ENCODE measurements around the gene TOMM20. TPM values are rescaled to one million over a fixed set of nuclear protein-coding genes. Genes with fewer than 3 reads are reported as not detected.

The TOMM20 gene
- total RNA-seq, 1 experiment from 2014 or later, result 184 TPM

DNA sequence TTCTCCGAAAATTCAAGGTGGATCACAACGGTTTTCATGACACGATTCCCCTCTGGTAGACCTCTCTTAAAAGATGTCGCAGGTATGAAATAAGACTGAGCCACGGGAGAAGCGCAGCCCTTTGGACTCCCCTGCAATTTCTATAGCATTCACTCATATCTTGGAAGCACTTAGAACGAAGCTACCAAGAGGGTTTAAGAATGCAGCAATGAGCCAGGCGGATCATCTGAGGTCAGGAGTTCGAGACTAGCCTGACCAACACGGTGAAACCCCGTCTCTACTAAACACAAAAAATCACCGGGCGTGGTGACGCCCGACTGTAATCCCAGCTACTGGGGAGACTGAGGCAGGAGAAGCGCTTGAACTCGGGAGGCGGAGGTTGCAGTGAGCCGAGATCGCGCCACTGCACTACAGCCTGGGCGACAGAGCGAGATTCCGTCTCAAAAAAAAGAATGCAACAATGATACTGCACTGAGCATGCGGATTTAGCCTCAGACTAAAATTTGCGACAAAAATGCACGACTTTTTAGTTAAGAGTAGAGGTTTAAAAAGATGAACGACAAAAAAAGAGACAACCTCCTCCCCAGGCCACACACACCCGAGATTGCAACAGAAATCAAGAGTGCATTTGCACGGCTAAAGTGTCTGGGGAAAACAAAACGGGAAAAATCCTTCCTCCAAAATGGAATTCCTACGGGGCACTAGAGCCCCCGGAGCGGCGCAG is 743 bp downstream of the TOMM20 start:
- peaks cover 4 to 30% of the 10 kb centered on the region in 2 experiments; a peak in 3 of 4 replicates for H3K36me3 ChIP-seq (ENCODE audit: control insufficient read depth in 1 of 2, insufficient read depth in 2 of 2, low read length in 2 of 2)
- intact Hi-C loops (cut with micrococcal nuclease), result no loop called here
- no peak overlapping the region for H2AFZ ChIP-seq (ENCODE audit: low read depth, low read length, poor library complexity, severe bottlenecking)
- ChIA-PET CTCF (no interaction called here), RAD21 (ENCODE audit: low non-redundant PET in 1 of 2, low total read pairs in 2 of 2, uncharacterized antibody in 2 of 2, unreplicated experiment in 2 of 2) (no interaction called here), POLR2A (interaction anchor here (1.1 kb wide), 1 partner anchor 8 kb away, joined by 4 read pairs; no protein-coding TSS in a partner anchor)
- H3K4me3 ChIP-seq (replicated peaks in 1 of 2; ENCODE audit: low read depth in 1 of 2, low read length in 2 of 2), result peak overlapping the region; percentile 95 to 98
- no peaks in the 10 kb centered on the region for H3K9me3 ChIP-seq (ENCODE audit: control insufficient read depth in 1 of 2, insufficient read depth in 1 of 2, low read depth in 1 of 2, low read length in 2 of 2)
- H3K27me3 ChIP-seq (ENCODE audit: insufficient read depth, low read length), result no peaks in the 10 kb centered on the region
- H3K27ac ChIP-seq (ENCODE audit: low read depth, low read length), result peak overlapping the region; percentile 80
- TF ChIP-seq EGR1 (IDR thresholded peaks at IDR 0.05; ENCODE audit: low read depth) (no peak), POLR2AphosphoS5 (IDR thresholded peaks at IDR 0.05; ENCODE audit: low read depth, low read length) (no peak)
- H3K9me2 ChIP-seq (ENCODE audit: insufficient read depth), result no peaks in the 10 kb centered on the region
- H3K4me1 ChIP-seq (ENCODE audit: control insufficient read depth in 1 of 2, insufficient read depth in 2 of 2, low read length in 2 of 2), result peaks cover 10 to 18% of the 10 kb centered on the region in 2 experiments; a peak in 3 of 4 replicates
- H3K4me2 ChIP-seq (ENCODE audit: low read length), result peak overlapping the region; percentile 80
- H3K9ac ChIP-seq (ENCODE audit: low read length), result peak overlapping the region; percentile 97
- H3K79me2 ChIP-seq (ENCODE audit: insufficient read depth, low read length), result peaks cover 58% of the 10 kb centered on the region
- DNase-seq (ENCODE audit: low read depth, low spot score) (no peak), ATAC-seq (no peak)
- H4K20me1 ChIP-seq (ENCODE audit: insufficient read depth), result peaks cover 37% of the 10 kb centered on the region; the same call in 1 of the 2 replicates
- BruUV-seq (replicated peaks), result no TSS peak

DNA sequence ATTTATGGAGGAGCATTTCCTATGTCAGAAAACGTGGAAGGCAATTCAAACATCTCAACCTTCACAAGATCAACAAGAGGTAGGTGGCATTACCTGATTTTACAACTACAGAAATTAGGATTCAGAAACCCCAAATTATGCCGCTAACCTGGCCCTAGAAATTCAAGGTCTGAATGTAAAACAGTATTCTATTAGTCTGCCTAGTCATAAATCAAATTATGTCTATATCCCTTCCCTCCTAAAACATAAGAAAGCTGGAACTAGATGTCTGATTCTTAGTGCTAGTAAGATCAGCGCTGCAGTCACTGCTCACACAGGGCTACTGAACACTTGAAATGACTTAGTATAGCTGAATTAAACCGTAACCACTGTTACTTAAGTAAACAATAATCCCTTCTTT is 1.4 kb downstream of the TOMM20 start:
- no peak overlapping the region for H2AFZ ChIP-seq (ENCODE audit: low read depth, low read length, poor library complexity, severe bottlenecking)
- H3K4me3 ChIP-seq (replicated peaks in 1 of 2; ENCODE audit: low read depth in 1 of 2, low read length in 2 of 2), result peak overlapping the region; percentile 95 to 98
- no peak overlapping the region for H3K27ac ChIP-seq (ENCODE audit: low read depth, low read length)
- H3K36me3 ChIP-seq (ENCODE audit: control insufficient read depth in 1 of 2, insufficient read depth in 2 of 2, low read length in 2 of 2), result peaks cover 6 to 37% of the 10 kb centered on the region in 2 experiments; a peak in 3 of 4 replicates
- no peaks in the 10 kb centered on the region for H3K9me3 ChIP-seq (ENCODE audit: control insufficient read depth in 1 of 2, insufficient read depth in 1 of 2, low read depth in 1 of 2, low read length in 2 of 2)
- H4K20me1 ChIP-seq (ENCODE audit: insufficient read depth), result peaks cover 44% of the 10 kb centered on the region; the same call in 1 of the 2 replicates
- RAD21 ChIA-PET (ENCODE audit: low non-redundant PET in 1 of 2, low total read pairs in 2 of 2, uncharacterized antibody in 2 of 2, unreplicated experiment in 2 of 2), result no interaction called here
- POLR2A ChIA-PET, result no interaction called here
- H3K27me3 ChIP-seq (ENCODE audit: insufficient read depth, low read length), result no peaks in the 10 kb centered on the region
- intact Hi-C loops (cut with micrococcal nuclease), result no loop called here
- DNase-seq (ENCODE audit: low read depth, low spot score) (no peak), ATAC-seq (no peak)
- peaks cover 64% of the 10 kb centered on the region for H3K79me2 ChIP-seq (ENCODE audit: insufficient read depth, low read length)
- no peaks in the 10 kb centered on the region for H3K9me2 ChIP-seq (ENCODE audit: insufficient read depth)
- peaks cover 10 to 18% of the 10 kb centered on the region in 2 experiments; a peak in 3 of 4 replicates for H3K4me1 ChIP-seq (ENCODE audit: control insufficient read depth in 1 of 2, insufficient read depth in 2 of 2, low read length in 2 of 2)
- peak overlapping the region; percentile 80 for H3K4me2 ChIP-seq (ENCODE audit: low read length)
- H3K9ac ChIP-seq (ENCODE audit: low read length), result peak overlapping the region; percentile 97
- no peak for TF ChIP-seq POLR2A (IDR thresholded peaks at IDR 0.05; ENCODE audit: borderline replicate concordance, extremely low read depth, insufficient read depth, insufficient read length)
- TF ChIP-seq, protein P1, sequence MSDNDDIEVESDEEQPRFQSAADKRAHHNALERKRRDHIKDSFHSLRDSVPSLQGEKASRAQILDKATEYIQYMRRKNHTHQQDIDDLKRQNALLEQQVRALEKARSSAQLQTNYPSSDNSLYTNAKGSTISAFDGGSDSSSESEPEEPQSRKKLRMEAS (IDR thresholded peaks at IDR 0.05), result peak; percentile 16; the same call in 1 of the 2 replicates
- CTCF ChIA-PET, result no interaction called here
- no TSS peak for BruUV-seq (replicated peaks)
